Measurements from ENCODE around the gene PRR22.
A peak's percentile ranks its signal among the peaks of the same experiment; 100 is the strongest.
"Not testable (repeated sequence)": the region's sequence is repeated elsewhere in the genome, so short reads cannot be mapped to it uniquely, and the experiment has no call there.

Gene PRR22

DNA sequence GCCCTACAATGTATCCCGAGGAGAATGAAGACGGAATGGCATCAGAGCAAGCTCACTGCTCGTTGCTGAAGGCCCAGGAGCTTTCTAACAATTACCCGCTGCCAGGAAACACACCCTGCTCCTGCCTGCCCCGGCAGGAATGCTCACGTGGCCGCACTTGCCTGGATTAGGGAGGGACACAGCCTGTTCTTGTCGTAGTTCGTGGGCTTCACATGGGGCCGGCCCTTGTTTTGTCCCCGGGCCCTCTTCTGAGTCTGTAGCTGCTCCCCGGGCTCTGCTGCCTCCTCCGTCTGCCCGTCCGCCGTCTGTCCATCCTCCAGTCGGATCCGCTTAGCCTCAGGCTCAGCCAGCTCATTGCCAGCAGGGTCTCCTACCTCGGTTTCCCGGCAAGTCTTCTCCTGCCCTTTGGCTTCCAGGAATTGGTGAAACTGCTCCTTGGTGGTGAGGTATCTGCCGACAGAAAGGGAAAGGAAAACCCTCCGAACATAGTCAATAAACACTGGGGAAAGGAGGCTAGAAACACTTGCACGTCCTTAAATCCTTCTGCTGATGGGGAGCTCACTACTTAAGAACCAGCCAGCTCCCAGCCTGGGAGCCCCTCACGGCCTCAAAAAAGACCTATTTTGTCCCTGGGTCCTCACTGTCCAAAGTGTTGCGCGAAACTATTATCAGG is 5.5 kb upstream of the PRR22 start:
- peak overlapping the region; percentile 100 for H3K27ac Mint-ChIP-seq
- H3K36me3 Mint-ChIP-seq (ENCODE audit: low read depth), result peaks cover 24% of the 10 kb centered on the region
- no peaks in the 10 kb centered on the region for H3K27me3 Mint-ChIP-seq (ENCODE audit: low read depth)
- H3K4me3 Mint-ChIP-seq, result peak overlapping the region; percentile 99
- H3K9me3 Mint-ChIP-seq, result no peaks in the 10 kb centered on the region
- H3K4me1 Mint-ChIP-seq (ENCODE audit: low read depth), result peaks cover 7% of the 10 kb centered on the region

DNA sequence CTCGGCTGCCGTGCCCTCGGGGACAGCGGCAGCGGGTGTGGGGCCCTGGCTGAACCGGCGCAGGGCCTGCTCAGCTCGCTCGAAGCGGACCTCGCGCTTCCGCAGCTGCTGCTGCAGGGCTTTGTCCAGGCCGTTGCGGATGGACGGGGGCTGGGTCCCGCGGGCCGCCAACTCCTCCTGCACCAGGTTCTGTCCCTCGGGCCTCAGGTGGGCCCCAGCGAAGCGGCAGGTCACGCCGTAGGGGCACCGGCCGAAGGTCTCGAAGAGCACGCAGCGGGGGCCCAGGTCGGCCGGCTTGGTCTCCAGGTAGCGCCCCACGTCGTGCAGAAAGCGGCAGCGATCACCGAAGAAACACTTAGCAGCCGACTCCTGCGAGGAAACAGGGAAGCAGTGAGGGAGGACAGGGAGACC is 4.8 kb upstream of the PRR22 start:
- no peak overlapping the region for H3K27ac Mint-ChIP-seq
- H3K4me3 Mint-ChIP-seq, result no peak overlapping the region
- H3K27me3 Mint-ChIP-seq (ENCODE audit: low read depth), result no peaks in the 10 kb centered on the region
- H3K36me3 Mint-ChIP-seq (ENCODE audit: low read depth), result peaks cover 24% of the 10 kb centered on the region
- peaks cover 7% of the 10 kb centered on the region for H3K4me1 Mint-ChIP-seq (ENCODE audit: low read depth)
- no peaks in the 10 kb centered on the region for H3K9me3 Mint-ChIP-seq

DNA sequence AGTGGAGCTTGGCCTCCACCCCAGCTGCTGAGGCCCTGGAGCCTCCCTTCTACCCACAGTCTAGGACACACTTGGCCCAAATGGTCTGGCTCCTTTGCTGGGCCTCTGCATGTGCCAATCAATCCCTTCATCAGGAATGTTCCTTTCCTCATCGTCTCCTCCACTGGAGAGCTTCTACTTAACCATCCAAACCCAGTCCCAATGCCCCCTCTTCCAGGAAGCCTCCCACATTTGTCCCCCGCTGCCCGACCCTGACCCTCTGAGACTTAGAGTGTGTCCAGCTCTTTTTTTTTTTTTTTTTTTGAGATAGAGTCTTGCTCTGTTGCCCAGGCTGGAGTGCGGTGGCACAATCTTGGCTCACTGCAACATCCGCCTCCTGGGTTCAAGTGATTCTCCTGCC is 3.9 kb upstream of the PRR22 start:
- Mint-ChIP-seq H3K4me3 (no peak overlapping the region), H3K36me3 (ENCODE audit: low read depth) (peaks cover 24% of the 10 kb centered on the region), H3K27me3 (ENCODE audit: low read depth) (no peaks in the 10 kb centered on the region), H3K4me1 (ENCODE audit: low read depth) (peaks cover 7% of the 10 kb centered on the region), H3K9me3 (no peaks in the 10 kb centered on the region), H3K27ac (no peak overlapping the region)

DNA sequence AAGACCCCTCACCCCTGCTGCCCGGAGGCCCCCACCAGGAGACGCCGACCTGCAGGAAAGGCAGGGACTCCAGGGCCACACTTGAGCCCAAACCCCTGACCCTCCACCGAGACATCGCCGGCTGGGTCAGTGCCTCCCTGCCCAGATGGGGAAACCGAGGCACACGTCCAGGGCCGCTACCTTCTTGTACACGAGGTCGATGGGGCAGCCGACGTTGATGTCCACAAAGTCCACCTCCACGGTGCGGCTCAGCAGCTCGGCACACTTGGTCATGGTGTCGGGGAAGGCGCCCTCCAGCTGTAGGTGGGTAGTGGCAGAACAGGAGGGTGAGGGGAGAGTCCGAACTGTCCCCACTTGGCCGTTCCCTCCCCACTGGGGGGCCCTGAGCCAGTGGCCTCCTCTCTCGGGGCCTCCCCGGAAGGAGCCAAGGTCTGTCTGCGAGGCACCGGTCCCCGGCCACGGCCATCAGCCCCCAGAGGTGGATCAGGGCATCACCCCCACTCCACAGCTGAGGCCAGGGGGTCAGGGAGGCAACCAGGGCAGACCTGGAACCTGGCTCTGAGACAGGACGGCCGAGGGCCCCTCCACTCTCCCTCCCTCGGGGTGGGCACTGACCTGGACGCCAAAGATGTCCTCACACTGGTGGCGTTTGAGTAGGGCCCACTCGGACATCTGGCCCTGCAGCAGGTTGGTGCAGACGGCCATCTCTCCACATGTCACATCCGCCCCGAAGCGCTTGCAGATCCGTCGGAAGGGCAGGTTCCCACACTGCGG is 3.0 kb upstream of the PRR22 start:
- Mint-ChIP-seq H3K4me3 (no peak overlapping the region), H3K27ac (no peak overlapping the region), H3K9me3 (no peaks in the 10 kb centered on the region), H3K4me1 (ENCODE audit: low read depth) (peaks cover 7% of the 10 kb centered on the region), H3K36me3 (ENCODE audit: low read depth) (peaks cover 24% of the 10 kb centered on the region), H3K27me3 (ENCODE audit: low read depth) (no peaks in the 10 kb centered on the region)

DNA sequence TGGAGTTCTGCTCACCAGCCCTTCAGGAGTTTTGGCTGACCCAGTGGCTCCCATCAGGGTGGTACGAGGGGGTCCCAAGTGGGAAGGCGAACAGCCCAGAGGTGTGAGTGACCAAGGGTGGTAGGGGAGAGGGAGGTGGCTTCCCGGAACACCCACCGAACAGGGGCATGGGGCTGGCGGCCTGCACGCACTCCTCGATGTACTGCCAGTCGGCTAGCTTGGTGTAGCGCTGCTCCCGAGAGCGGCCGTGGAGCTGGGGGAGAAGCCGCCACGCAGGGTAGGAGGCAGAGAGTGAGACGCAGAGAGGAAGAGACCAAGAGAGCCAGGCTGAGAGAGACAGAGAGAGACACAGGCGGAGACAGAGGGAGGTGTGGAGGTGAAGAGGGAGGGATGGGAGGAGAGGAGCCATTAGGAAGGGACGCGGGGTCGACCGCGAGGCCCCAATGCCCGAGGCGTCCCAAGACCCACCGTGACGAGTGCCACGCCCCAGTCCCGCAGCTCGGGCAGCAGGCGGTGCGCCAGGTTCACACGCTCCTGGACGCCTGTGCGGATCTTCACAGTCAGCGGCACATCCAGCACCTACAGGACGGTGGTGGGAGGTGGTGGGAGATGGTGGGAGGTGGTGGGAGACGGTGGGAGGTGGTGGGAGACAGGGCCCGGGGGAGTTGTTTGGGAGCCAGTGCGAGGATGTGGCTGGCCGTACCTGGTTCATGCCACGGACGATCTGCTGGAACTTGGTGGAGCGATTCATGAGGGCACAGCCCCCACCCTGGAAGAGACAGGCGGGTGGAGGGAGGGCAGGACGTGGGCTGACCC is 2.3 kb upstream of the PRR22 start:
- Mint-ChIP-seq H3K4me3 (no peak overlapping the region), H3K27me3 (ENCODE audit: low read depth) (no peaks in the 10 kb centered on the region), H3K4me1 (ENCODE audit: low read depth) (peaks cover 7% of the 10 kb centered on the region), H3K27ac (no peak overlapping the region), H3K36me3 (ENCODE audit: low read depth) (peaks cover 24% of the 10 kb centered on the region), H3K9me3 (no peaks in the 10 kb centered on the region)

DNA sequence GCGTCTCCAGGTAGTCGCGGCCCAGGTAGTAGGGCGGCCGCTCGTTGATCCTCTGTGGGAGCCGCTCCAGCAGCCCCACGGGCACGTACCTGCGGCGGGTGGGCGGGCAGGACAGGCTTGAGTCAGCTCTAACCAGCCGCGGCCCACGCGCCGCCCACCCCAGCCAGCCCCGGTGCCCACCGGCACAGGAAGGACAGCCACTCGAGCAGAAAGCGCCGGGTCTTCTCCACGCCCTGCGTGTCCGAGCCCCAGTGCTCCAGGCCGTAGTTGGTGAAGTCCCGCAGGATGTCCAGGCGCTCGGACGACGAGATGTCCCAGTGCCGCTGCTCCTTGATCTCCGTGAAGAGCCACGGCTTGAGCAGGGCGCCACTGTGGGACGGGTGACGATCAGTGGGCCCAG is 877 bp upstream of the PRR22 start:
- Mint-ChIP-seq H3K36me3 (ENCODE audit: low read depth) (peaks cover 23% of the 10 kb centered on the region), H3K27me3 (ENCODE audit: low read depth) (no peaks in the 10 kb centered on the region), H3K4me1 (ENCODE audit: low read depth) (peaks cover 5% of the 10 kb centered on the region), H3K9me3 (no peaks in the 10 kb centered on the region), H3K4me3 (no peak overlapping the region), H3K27ac (no peak overlapping the region)

DNA sequence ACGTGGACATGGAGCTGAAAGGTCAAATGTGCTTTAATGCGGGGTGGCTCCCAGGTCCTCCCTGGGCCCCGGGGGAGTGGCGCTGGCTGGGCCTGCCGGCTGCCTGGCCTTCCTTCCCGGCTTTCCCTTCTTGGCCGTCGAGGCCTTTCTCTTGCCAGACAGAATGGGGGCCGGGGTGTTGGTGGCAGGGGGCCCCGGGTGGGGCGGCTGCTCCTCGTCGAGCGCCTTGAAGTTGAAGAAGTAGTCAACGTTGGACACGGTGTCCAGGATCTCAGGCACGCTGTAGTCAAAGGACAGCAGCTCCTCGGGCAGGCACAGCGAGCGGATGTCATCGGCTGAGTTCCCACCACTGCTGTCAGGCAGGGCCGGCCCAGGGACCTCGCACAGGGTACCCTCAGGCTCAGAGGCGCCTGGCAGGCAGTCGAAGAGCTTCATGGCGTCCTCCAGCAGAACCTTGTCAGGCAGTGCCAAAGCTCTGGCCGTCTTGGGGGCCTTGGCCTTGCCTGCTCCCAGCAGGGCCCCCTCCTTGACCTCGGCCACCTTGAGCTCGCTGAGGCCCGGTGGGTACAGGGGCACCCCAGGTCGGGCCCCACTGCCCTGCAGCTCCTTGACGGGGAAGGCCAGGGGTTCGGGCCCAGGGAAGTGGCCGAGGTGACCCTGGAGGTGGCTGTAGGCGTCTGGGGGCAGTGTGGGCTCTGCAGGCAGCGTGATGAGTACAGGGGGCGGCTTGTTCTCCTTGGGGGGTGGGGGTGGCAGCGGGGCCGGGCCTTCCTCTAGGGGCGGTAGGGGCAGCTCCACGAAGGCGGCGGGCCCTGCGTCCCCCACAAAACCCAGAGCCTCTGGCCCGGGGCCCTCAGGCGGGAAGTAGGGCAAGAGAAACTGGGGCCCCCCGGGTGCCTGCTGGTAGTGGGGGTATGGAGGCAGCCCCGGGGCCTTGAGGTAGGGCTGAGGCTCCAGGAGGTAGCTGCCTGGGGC is 1.3 kb downstream of the PRR22 start:
- H3K4me3 Mint-ChIP-seq, result no peak overlapping the region
- no peaks in the 10 kb centered on the region for H3K9me3 Mint-ChIP-seq
- no peak overlapping the region for H3K27ac Mint-ChIP-seq
- no peaks in the 10 kb centered on the region for H3K4me1 Mint-ChIP-seq (ENCODE audit: low read depth)
- peaks cover 9% of the 10 kb centered on the region for H3K36me3 Mint-ChIP-seq (ENCODE audit: low read depth)
- H3K27me3 Mint-ChIP-seq (ENCODE audit: low read depth), result no peaks in the 10 kb centered on the region

DNA sequence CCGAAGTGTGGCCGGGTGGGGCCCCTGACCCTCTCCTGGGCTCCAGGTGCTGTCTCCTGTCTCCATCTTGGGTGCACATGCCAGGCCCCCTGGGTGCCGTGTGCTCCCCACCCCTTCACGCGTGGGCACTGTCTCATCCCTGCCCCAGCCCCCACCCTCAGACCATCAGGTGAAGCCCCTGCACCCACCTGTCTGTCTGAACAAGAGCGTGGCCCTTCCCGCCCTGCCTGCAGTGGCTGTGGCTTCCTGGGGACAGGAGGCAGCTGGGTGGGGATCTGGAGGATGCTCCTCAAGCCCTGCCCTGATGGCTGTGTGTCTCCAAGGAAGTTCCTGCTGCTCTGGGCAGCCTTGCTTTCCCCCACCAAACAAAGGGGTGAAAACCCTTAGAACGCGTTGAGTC is 2.2 kb downstream of the PRR22 start:
- Mint-ChIP-seq H3K27ac (no peak overlapping the region), H3K27me3 (ENCODE audit: low read depth) (no peaks in the 10 kb centered on the region), H3K4me3 (no peak overlapping the region), H3K4me1 (ENCODE audit: low read depth) (no peaks in the 10 kb centered on the region), H3K9me3 (no peaks in the 10 kb centered on the region), H3K36me3 (ENCODE audit: low read depth) (peaks cover 5% of the 10 kb centered on the region)

DNA sequence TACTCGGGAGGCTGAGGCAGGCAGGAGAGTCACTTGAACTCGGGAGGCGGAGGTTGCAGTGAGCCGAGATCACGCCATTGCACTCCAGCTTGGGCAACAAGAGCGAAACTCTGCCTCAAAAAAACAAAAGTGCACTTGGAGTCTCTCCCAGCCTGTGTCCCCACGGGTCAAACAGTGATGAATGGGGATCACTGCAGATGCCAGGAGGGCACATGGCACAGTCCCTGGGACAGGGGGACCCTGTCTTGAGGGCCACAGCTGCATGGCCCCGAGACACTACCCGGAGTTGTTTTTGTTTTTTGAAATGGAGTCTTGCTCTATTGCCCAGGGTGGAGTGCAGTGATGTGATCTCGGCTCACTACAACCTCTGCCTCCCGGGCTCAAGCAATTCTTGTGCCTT is 3.6 kb downstream of the PRR22 start:
- not testable (repeated sequence) for H3K27me3 Mint-ChIP-seq (ENCODE audit: low read depth); H3K4me3 Mint-ChIP-seq; H3K36me3 Mint-ChIP-seq (ENCODE audit: low read depth); H3K27ac Mint-ChIP-seq; H3K9me3 Mint-ChIP-seq; H3K4me1 Mint-ChIP-seq (ENCODE audit: low read depth)

DNA sequence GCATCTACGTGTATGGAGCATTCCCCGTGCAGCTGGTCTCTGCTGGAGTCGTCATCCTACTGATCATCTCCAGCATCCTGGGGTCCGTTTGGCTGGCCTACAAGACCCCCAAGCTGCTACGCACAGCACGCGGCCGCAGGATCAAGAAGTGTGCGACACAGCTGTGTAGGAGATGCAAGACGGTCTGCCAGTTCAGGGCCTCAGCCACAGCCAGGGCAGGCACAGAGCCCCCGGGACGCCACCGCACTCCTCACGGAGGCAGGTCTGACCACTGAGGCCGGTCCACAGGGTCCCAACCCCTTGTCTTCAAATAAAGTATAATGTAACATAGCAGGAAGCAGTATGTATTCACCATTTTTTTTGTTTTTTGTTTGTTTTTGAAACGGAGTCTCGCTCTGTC is 6.1 kb downstream of the PRR22 start:
- H3K36me3 Mint-ChIP-seq (ENCODE audit: low read depth), result no peaks in the 10 kb centered on the region
- no peaks in the 10 kb centered on the region for H3K4me1 Mint-ChIP-seq (ENCODE audit: low read depth)
- no peaks in the 10 kb centered on the region for H3K27me3 Mint-ChIP-seq (ENCODE audit: low read depth)
- no peaks in the 10 kb centered on the region for H3K9me3 Mint-ChIP-seq
- no peak overlapping the region for H3K4me3 Mint-ChIP-seq
- H3K27ac Mint-ChIP-seq, result no peak overlapping the region

DNA sequence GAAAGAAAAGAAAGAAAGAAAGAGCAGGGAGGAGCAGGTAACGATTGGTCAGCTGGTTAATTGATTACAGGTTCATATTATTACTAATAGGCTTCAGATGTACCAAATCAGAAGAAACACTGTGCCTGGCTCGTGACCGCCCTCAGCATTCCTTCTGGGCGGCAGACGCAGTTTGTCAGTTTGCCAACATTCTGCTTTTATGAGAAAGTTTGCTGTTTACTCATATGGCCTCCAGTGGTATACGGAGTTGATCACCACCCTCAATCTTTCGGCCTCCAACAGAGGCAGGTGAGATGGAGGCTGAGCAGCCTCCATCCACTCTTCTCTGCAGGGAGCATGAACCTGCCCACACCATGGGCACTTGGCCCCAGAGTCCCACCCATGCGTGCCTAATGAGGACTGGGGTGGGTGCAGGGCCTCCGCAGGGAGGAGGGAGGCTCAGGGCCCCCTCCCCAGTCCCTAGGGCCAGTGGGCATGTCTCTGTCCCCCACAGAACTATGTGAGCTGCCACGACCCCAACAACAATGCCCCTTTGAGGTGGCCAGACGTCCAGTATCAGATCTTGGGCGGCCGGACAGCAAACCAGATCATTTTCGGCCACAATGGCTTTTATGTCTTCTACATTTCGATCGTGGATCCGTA is 8.8 kb downstream of the PRR22 start:
- no peaks in the 10 kb centered on the region for H3K36me3 Mint-ChIP-seq (ENCODE audit: low read depth)
- H3K9me3 Mint-ChIP-seq, result no peaks in the 10 kb centered on the region
- no peaks in the 10 kb centered on the region for H3K27me3 Mint-ChIP-seq (ENCODE audit: low read depth)
- H3K27ac Mint-ChIP-seq, result no peak overlapping the region
- no peak overlapping the region for H3K4me3 Mint-ChIP-seq
- H3K4me1 Mint-ChIP-seq (ENCODE audit: low read depth), result no peaks in the 10 kb centered on the region

DNA sequence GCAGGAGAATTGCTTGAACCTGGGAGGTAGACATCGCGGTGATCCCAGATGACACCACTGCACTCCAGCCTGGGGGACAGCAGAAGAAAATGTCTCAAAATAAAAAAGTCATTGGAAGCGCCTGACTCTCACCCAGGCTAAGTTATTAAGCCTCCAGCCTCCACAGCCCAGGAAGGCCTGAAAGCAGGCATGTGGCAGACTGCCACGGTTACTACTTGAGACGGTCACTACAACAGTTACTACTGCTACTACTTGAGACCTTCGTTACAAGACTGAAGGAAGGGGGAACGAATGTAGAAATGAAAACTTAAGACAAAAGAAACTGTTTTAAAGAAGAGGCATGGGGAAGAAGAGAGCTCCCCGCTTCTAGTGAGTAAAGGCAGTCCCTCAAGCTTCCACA is 9.6 kb downstream of the PRR22 start:
- Mint-ChIP-seq H3K9me3 (no peaks in the 10 kb centered on the region), H3K36me3 (ENCODE audit: low read depth) (no peaks in the 10 kb centered on the region)

DNA sequence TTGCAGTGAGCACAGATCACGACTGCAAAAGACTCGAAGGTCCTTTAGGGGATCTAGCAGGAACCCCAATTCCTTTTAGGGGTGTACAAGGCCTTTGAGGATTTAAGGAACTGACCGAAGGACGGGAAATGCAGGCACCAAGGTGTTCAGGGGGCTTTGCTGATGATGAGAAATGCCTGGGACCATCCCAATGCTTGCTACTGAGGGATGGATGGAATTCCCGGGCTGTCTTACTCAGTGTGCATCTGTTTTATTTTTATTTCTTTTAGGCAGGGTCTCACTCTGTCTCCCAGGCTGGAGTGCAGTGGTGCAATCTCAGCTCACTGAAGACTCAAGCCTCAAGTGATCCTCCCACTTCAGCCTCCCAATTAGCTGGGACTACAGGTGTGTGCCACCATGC is 11.3 kb downstream of the PRR22 start:
- no peaks in the 10 kb centered on the region for H3K36me3 Mint-ChIP-seq (ENCODE audit: low read depth)
- no peaks in the 10 kb centered on the region for H3K27me3 Mint-ChIP-seq (ENCODE audit: low read depth)
- H3K27ac Mint-ChIP-seq, result no peak overlapping the region
- no peaks in the 10 kb centered on the region for H3K4me1 Mint-ChIP-seq (ENCODE audit: low read depth)
- H3K9me3 Mint-ChIP-seq, result no peaks in the 10 kb centered on the region
- H3K4me3 Mint-ChIP-seq, result no peak overlapping the region

More for the DNA sequence above, 9.6 kb downstream of the PRR22 start:
- H3K27me3 Mint-ChIP-seq (ENCODE audit: low read depth), result no peaks in the 10 kb centered on the region
- no peaks in the 10 kb centered on the region for H3K4me1 Mint-ChIP-seq (ENCODE audit: low read depth)
- no peak overlapping the region for H3K4me3 Mint-ChIP-seq
- no peak overlapping the region for H3K27ac Mint-ChIP-seq

DNA sequence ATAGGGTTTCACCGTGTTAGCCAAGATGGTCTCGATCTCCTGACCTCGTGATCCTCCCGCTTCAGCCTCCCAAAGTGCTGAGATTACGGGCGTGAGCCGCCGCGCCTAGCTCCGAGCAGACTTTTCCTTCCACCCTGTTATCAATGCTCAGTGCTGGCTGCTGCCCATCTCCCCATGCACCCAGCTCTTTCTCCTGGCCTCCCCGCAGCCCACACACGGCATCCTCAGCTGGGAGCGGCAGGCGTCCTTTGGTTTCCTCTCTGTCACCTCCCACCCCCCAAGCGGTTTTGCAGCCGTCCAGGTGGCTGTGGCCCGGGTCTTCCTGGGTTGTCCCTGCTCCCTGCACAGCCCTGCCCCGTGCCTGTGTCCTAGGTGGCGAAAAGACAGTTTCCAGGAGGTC is 12.1 kb downstream of the PRR22 start:
- Mint-ChIP-seq H3K4me1 (ENCODE audit: low read depth) (no peaks in the 10 kb centered on the region), H3K36me3 (ENCODE audit: low read depth) (no peaks in the 10 kb centered on the region), H3K4me3 (no peak overlapping the region), H3K27ac (no peak overlapping the region), H3K9me3 (no peaks in the 10 kb centered on the region), H3K27me3 (ENCODE audit: low read depth) (no peaks in the 10 kb centered on the region)
